ENCODE results near the gene MAFG. TPM values are rescaled to one million over a fixed set of nuclear protein-coding genes. Genes with fewer than 3 reads are reported as not detected.
"Not testable (repeated sequence)": the region's sequence is repeated elsewhere in the genome, so short reads cannot be mapped to it uniquely, and the experiment has no call there.

Gene MAFG
- total RNA-seq, 1 experiment from 2014 or later: 45.2 TPM

- in situ Hi-C loops (cut with HindIII; ENCODE audit: low pct_unique_long_range_greater_than_20kb, low sequenced_read_pairs): no loop called here
- DNase-seq (ENCODE audit: low read depth): peak; percentile 50
Observed at GRCh38 chr17:81959362-81960129, 32.0 kb upstream of the MAFG start.

GRCh38 chr17:81958633-81959342 lies 31.3 kb upstream of the MAFG start:
- DNase-seq (ENCODE audit: low read depth): no peak
- in situ Hi-C loops (cut with HindIII; ENCODE audit: low pct_unique_long_range_greater_than_20kb, low sequenced_read_pairs): no loop called here

DNA sequence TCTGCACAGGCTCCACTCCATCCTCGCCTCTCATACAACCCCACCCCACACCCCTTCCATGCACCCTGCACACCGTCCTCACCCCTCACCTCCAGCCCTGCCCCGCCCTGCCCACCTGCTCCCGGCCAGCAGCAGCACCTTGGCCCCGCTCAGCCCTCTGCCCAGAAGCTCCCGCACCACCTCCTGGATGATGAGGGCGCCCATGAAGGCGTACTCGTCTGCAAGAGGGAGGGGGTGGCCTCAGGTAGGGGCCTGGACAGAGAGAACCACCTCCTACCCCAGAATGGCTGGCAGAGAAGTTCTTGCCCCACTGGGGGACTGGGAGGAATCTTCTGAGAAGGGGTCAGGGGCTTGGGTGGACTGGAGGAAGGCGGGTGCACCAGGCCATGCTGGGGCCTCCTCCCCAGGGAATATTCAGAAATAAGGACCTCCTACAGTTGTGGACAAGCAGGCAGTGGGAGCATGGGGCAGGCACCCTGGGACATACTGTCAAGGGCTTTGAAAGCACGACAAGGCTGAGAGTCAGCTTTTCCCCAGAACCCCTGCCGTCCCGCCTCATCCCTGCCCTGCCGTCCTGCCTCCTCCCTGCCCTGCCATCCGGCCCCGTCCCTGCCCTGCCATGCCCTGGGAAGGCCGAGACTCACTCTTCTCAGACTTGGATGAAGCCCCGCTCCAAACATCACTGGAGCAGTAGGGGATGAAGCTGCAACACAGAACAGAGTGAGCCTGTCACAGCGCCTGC lies 30.3 kb upstream of the MAFG start:
- in situ Hi-C loops (cut with HindIII; ENCODE audit: low pct_unique_long_range_greater_than_20kb, low sequenced_read_pairs): no loop called here
- DNase-seq (ENCODE audit: low read depth): no peak

DNA sequence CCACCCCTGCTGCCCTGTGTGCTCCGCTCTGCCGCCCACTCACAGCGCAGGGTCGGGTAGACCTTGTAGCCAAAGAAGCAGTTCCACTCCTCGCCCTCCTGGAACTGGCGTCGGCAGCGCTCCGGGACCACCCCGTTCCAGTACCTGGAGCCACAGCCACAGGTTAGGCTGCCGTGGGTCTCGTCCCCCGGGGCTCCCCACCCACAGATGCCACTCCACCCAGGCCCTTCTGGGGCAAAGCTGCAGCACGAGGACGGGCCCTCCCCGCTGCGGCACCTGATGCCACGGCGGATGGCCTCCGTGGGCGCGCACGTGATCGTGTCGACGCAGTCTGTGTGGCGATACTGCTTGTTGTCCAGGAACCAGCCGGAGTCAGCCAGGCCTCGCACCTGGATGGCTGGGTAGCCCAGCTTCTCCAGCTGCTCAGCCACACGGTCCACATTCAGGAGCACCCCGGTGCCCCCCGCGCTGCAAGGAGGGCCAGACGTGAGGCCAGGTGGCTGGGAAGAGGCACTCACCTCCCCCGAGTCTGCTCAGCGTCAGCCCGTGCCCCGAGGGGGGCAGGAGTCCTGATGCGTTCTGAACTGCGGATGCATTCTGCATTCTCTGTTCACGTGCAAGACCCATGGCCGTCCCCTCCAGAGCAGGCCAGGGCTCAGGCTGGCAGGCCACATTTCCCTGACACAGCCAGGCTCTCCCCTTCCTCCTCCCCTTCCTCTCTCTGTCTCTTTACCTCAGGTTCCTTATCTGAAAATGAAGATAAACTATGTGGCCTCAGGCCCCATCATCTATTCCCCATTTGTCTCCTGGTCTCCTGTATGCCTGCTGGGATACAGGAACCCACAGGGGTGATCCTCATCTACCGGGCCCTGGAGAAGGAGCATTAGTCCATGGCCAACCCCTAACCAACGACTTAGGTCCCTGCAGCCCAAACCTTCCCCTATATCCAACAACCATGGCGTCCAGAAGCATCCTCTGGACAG lies 29.4 kb upstream of the MAFG start:
- DNase-seq (ENCODE audit: low read depth): no peak
- in situ Hi-C loops (cut with HindIII; ENCODE audit: low pct_unique_long_range_greater_than_20kb, low sequenced_read_pairs): no loop called here

DNA sequence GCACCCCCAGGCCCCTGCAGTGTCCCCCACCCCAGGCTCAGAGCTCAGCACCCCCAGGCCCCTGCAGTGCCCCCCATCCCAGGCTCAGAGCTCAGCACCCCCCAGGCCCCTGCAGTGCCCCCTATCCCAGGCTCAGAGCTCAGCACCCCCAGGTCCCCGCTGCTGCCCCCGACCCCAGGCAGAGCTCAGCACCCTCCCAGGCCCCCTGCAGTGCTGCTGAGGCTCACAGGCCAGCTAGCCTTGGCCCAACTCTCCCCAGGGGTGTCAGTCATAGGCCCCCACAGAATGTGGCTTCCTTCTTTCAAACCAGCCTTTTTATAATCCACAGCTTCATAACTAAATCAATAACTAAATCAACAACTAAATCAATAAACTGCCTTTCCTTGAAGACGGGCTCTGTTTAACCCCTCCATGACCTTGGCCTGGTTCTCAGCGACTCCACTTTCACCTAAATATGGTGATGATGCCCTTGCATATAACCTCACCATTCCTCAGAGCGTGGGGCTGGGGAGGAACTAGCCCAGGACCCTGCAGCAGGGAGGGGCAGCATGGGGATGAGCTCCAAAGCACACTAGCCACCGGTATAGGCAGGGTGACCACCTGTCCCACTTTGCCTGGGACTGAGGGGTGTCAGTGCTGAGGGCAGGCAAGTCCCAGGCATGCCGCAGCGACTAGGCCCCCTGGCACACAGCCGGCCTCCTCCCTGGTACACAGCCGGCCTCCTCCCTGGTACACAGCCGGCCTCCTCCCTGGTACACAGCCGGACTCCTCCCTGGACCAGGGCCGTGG lies 28.4 kb upstream of the MAFG start:
- no peak for DNase-seq (ENCODE audit: low read depth)
- in situ Hi-C loops (cut with HindIII; ENCODE audit: low pct_unique_long_range_greater_than_20kb, low sequenced_read_pairs): no loop called here

GRCh38 chr17:81955058-81955681 lies 27.6 kb upstream of the MAFG start:
- in situ Hi-C loops (cut with HindIII; ENCODE audit: low pct_unique_long_range_greater_than_20kb, low sequenced_read_pairs): no loop called here
- DNase-seq (ENCODE audit: low read depth): no peak

GRCh38 chr17:81954131-81955057 lies 26.9 kb upstream of the MAFG start:
- in situ Hi-C loops (cut with HindIII; ENCODE audit: low pct_unique_long_range_greater_than_20kb, low sequenced_read_pairs): no loop called here
- no peak for DNase-seq (ENCODE audit: low read depth)

- in situ Hi-C loops (cut with HindIII; ENCODE audit: low pct_unique_long_range_greater_than_20kb, low sequenced_read_pairs); DNase-seq (ENCODE audit: low read depth): not testable (repeated sequence)
Observed at GRCh38 chr17:81953443-81953842, 25.9 kb upstream of the MAFG start.

- in situ Hi-C loops (cut with HindIII; ENCODE audit: low pct_unique_long_range_greater_than_20kb, low sequenced_read_pairs): no loop called here
- DNase-seq (ENCODE audit: low read depth): no peak
Observed at GRCh38 chr17:81952792-81953228, 25.3 kb upstream of the MAFG start.

DNA sequence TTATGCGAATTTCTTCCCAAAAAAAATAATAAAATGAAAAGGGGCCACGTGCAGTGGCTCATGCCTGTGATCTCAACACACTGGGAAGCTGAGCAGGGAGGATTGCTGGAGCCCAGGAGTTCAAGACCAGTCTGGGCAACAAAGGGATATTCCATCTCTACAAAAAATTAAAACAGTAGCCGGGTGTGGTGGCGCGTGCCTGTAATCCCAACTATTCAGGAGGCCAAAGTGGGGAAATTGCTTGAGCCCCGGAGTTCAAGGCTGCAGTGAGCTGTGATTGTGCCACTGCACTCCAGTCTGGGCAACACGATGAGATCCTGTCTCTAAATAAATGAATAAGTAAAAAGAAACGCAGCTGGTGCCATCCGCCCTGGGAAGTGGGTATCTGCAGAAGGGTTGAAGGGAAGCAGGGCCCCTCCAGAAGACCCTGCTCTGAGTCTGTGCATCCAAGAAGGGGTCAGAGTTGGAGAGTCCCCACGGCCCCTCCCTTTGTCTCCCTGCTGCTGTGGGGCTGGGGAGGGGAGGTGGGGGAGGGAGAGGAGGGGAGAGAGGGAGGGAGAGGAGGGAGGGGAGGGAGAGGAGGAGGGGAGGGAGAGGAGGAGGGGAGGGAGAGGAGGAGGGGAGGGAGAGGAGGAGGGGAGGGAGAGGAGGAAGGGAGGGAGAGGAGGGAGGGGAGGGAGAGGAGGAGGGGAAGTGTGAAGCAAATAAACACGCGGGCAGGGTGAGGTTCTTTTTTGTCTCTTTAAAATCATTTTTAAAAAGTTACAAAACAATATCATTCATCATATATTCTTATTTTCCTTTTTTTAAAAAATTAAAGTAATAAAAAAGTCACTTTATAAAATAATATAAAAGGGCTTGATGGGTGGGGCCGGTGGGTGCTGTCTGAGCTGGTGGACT lies 24.5 kb upstream of the MAFG start:
- DNase-seq (ENCODE audit: low read depth): no peak
- in situ Hi-C loops (cut with HindIII; ENCODE audit: low pct_unique_long_range_greater_than_20kb, low sequenced_read_pairs): no loop called here

- no peak for DNase-seq (ENCODE audit: low read depth)
- in situ Hi-C loops (cut with HindIII; ENCODE audit: low pct_unique_long_range_greater_than_20kb, low sequenced_read_pairs): no loop called here
Observed at GRCh38 chr17:81950501-81950900, 23.0 kb upstream of the MAFG start.

- DNase-seq (ENCODE audit: low read depth): no peak
- in situ Hi-C loops (cut with HindIII; ENCODE audit: low pct_unique_long_range_greater_than_20kb, low sequenced_read_pairs): no loop called here
Observed at GRCh38 chr17:81948635-81949378, 21.3 kb upstream of the MAFG start.

GRCh38 chr17:81947189-81947588 lies 19.7 kb upstream of the MAFG start, which contains the start of gene MYADML2:
Gene MYADML2 (minus strand): TSS chr17:81947233. CDS start chr17:81941741, 5,492 bp downstream.
- DNase-seq (ENCODE audit: low read depth): no peak
- in situ Hi-C loops (cut with HindIII; ENCODE audit: low pct_unique_long_range_greater_than_20kb, low sequenced_read_pairs): no loop called here

- in situ Hi-C loops (cut with HindIII; ENCODE audit: low pct_unique_long_range_greater_than_20kb, low sequenced_read_pairs): no loop called here
- no peak for DNase-seq (ENCODE audit: low read depth)
Observed at GRCh38 chr17:81944858-81945257, 17.3 kb upstream of the MAFG start.

Data from Caki2 (cell line).